Activated CD8-positive, alpha-beta memory T cell treated with anti-CD3 and anti-CD28 coated beads, Interleukin-2, amount 50 U/mL, for 4 hours (primary cell): ENCODE data around the gene ZNF407.
"Not testable (repeated sequence)": the region's sequence is repeated elsewhere in the genome, so short reads cannot be mapped to it uniquely, and the experiment has no call there.

Source experiments
- DNase-seq: peaks from one replicate; pipeline ENCODE4 v3.0.0-alpha.2; 2020

Gene ZNF407, protein sequence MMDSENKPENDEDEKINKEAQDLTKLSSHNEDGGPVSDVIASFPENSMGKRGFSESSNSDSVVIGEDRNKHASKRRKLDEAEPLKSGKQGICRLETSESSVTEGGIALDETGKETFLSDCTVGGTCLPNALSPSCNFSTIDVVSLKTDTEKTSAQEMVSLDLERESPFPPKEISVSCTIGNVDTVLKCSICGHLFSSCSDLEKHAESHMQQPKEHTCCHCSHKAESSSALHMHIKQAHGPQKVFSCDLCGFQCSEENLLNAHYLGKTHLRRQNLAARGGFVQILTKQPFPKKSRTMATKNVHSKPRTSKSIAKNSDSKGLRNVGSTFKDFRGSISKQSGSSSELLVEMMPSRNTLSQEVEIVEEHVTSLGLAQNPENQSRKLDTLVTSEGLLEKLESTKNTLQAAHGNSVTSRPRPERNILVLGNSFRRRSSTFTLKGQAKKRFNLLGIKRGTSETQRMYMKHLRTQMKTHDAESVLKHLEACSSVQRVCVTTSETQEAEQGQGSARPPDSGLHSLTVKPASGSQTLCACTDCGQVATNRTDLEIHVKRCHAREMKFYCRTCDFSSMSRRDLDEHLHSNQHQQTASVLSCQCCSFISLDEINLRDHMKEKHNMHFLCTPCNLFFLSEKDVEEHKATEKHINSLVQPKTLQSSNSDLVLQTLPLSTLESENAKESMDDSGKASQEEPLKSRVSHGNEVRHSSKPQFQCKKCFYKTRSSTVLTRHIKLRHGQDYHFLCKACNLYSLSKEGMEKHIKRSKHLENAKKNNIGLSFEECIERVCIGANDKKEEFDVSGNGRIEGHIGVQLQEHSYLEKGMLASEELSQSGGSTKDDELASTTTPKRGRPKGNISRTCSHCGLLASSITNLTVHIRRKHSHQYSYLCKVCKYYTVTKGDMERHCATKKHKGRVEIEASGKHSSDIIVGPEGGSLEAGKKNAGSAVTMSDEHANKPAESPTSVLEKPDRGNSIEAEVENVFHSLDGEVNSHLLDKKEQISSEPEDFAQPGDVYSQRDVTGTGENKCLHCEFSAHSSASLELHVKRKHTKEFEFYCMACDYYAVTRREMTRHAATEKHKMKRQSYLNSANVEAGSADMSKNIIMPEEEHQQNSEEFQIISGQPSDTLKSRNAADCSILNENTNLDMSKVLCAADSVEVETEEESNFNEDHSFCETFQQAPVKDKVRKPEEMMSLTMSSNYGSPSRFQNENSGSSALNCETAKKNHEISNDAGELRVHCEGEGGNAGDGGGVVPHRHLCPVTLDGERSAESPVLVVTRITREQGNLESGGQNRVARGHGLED (N-terminal part only)

DNA sequence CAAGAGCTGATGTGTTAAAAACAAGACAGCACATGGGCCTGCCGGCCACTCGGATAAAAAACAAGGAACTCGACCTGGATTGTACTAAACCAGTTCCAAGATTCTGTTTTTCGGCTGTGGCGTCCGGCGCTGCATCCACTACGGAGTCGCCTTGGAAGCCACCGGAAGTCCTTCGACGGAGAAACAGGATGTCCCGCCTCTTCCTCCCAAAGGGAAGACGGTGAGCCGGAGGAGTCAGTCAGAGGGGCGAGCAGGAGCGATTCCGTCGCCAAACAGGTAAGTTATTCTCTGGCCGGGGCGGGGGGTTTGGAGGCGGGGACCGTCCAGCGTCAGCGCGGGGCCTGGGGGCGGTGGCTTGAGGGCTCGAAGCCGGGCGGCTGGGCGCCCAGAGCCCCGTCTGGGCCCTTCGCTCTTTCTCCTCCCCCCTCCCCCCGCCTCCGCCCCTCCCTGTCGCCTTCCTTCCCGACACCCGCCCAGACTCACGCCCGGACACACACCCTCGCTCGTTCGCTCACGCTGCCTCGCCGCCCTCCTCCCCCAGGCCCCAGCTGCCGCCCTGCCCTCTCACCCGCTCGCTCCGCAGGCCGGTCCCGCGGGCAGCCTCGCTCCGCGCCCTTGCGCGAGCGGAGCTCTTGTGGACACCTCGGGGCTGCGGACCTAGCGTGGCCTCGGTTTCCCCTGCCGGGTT, at the start of gene ZNF407:
ZNF407 (plus strand) TSS at position 209 of the 688 bp plus-strand sequence. CDS start 33,150 bp downstream, outside the sequence.
- peak; percentile 81 for DNase-seq

DNA sequence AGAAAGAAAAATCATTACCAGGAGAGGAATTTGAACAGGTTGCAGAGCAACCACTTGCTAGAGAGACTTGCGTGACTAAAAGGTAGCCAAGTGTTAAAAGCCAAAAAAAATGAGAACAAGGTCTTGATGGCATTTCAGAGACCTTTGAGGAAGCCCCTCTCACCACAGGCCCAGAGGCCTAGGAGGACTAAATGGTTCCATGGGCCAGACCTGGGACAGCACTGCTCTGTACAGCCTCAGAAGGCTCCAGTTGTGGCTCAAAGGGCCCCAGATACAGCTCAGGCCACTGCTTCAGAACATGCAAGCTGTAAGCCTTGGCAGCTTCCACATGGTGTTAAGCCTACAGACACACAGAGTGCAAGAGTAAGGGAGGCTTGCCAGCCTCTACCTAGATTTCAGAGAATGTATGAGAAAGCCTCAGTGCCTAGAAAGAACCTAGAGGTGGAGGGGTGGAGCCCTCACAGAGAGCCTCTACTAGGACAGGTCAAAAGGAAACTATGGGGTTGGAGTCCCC, 48.0 kb upstream of the ZNF407 start:
- no peak for DNase-seq

DNA sequence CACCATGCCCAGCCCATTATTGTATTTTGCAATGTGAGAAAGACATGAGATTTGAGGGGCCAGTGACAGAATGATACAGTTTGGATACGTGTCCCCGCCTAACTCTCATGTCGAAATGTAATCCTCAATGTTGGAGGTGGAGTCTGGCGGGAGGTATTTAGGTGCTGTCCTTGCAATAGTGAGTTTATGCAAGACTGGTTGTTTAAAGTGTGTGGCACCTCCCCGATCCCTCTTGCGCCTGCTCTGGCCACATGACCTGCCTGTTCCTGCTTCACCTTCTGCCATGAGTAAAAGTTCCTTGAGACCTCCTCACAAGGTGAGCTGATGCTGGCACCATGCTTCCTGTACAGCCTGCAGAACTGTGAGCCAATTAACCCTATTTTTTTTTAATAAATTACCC, 46.8 kb upstream of the ZNF407 start:
- DNase-seq = no peak

DNA sequence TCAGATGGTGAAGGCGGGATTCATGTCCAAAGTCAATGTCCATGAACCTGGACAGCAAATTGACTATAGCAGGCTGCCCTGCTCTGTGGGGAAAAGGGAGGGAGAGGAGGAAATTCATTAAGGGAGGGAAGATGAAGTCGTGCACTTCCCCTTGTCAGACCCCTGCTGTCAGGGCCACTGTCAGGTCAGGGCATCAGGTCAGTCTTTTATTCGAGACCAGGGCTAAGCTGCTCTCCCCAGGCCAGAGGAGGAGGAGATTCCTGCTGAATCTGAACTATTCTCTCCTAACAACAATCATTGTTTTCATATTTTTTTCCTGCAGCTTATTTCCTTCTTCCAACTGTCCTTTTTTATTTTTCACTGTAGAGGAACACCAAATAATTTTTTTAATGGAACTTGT, 46.2 kb upstream of the ZNF407 start:
- DNase-seq = no peak

DNA sequence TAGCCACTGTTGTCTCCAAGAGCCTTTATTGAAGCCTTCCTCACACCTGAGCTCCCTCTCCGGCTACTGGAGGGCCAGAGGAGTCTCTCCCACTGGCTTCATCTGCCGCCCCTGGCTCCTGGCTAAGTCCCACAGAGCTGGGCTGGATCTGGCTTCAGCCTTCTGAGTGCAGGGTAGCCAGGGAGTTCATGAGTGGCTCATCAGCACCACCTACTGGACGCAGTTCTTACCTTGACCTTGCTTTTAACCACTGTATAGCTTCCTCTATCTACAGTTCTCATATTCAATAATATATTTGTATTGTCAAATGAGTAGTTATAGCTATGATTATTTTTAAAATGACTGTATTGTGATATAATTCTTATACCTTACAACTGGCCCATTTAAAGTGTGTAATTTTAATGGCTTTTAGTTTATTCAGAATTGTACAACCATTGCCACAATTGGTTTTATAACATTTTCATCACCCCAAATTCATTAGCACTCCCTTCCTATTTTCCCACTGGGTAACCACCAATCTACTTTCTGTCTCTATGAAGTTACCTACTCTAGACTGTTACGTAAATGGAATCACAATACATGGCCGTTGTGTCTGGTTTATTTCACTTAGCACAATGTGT, 45.6 kb upstream of the ZNF407 start:
- DNase-seq = peak; percentile 76

DNA sequence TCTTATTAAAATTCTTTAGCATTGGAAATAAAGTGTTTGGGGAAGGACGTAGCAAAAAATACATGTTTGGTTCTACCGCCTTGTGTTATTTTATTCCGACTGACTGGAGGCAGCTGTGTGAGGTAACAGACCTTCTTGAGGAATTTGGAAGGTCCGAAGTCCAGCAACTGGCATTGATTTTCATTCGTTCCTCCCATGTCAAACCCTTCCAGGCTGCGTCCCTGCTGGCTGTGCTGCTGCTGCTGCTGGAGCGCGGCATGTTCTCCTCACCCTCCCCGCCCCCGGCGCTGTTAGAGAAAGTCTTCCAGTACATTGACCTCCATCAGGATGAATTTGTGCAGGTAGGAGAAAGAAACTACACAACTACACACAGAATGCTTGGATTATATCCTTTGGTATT, 41.5 kb upstream of the ZNF407 start:
- no peak for DNase-seq

DNA sequence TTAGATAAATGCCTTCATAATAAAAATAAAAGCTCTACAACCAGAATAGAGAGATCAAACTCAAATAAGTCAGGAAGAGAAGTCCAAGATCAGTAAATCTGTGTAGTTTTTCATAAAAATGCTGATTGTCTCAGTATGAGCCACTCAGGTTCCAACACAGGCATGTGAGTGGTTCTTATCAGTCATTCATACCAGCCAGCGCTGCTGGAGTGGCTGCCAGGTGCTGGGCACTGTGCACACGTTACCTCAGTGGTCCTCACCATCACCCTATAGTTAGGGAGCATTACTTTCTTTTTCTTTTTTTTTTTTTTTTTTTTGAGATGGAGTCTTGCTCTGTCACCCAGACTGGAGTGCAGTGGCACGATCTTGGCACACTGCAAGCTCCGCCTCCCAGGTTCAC, 39.6 kb upstream of the ZNF407 start:
- DNase-seq = no peak

DNA sequence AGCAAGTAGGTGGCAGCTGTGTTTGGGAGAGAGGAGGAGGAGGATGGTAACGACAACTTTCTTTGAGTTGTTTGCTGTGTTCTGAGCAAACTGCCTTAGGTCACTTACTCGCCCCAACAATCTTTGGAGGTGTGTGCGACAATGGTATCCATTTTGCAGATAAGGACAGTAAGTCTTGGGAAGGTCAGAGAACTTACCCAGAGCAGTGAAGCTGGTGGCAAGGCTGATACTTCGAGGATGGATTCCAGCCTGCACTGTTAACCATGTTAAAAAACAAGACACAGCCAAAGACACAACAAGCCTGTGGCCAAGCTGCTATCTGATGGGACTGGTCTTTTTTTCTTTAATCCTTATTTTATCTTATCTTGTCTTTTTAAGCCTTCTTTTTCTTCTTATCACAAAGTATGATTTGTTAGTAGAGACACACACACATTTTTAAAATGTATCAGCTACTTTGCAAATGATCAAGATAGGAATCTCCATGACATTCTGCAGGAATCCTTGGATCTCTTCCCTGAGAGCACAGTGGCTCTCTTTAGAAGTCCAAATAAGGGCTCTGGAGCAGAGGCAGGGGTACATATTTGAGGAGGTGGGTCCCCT, 35.4 kb upstream of the ZNF407 start:
- no peak for DNase-seq

DNA sequence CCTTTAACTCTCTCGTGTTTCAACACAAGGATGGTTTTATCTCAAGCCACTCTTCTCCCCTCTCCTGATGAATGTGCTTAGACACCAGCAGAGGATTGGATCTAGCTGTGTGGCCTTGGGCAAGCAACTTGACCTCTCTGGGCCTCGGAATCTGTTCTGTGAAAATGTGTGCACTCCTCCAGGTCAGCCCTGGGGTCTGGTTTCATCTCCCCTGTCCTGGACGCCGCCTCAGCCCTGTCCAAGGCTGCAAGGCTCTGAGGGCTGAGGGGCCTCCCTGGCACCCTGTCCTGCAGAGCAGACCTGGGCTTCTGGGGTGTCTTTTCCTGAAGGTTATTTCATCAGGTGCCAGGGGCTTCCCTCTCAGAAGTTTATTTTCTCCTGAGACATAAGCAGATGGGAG, 34.9 kb upstream of the ZNF407 start:
- DNase-seq = no peak

DNA sequence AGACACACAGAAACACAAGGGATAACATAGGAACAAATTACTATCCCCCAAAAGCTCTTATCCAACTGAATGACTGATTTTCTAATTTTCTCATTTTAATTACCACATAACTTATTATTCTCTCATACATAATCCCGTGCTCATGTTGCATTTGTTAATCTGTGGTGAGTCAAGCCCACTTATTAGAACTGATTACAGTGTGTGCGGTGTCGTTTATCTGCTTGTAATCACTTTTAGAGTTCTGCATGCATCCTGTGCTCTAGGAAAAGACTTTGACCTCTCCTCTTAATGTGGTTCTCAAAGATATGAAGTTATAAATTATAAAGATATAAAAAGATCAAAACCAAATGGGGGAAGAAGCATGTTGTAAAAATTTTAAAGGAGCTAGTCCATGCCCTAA, 33.7 kb upstream of the ZNF407 start:
- no peak for DNase-seq

DNA sequence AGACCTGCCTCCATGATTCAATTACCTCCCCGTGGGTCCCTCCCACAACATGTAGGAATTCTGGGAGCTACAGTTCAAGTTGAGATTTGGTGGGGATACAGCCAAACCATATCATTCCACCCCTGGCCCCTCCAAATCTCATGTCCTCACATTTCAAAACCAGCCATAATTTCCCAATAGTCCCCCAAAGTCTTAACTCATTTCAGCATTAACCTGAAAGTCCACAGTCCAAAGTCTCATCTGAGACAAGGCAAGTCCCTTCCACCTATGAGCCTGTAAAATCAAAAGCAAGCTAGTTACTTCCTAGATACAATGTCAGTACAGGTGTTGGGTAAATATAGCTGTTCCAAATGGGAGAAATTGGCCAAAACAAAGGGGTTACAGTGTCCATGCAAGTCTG, 32.5 kb upstream of the ZNF407 start:
- not testable (repeated sequence) for DNase-seq

DNA sequence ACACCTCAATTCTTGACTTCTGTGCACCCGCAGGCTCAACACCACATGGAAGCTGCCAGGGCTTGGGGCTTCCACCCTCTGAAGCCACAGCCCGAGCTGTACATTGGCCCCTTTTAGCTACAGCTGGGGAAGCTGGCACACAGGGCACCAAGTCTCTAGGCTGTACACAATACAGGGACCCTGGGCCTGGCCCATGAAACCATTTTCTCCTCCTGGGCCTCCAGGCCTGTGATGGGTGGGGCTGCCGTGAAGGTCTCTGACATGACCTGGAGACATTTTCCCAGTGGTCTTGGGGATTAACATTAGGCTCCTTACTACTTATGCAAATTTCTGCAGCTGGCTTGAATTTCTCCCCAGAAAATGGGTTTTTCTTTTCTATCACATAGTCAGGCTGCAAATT, 31.7 kb upstream of the ZNF407 start:
- DNase-seq = not testable (repeated sequence)

DNA sequence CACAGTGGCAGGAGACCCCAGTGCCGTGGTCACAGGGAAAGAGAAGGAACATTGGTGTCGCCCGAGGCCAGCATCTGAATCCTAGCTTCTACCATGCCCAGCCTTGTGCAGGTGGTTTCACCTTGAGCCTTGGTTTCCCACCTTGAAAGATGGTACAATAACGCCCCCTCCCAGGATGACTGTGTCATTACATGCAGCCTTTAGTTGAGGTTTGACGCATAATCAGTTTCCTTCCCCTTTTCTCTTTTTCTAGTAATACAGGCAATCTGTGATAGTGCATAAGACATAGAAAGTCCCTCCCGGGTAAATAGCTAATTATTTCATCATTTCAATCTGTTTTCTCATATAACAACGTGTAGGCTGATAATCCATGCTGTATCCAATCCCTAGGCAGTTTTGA, 29.8 kb upstream of the ZNF407 start:
- no peak for DNase-seq

DNA sequence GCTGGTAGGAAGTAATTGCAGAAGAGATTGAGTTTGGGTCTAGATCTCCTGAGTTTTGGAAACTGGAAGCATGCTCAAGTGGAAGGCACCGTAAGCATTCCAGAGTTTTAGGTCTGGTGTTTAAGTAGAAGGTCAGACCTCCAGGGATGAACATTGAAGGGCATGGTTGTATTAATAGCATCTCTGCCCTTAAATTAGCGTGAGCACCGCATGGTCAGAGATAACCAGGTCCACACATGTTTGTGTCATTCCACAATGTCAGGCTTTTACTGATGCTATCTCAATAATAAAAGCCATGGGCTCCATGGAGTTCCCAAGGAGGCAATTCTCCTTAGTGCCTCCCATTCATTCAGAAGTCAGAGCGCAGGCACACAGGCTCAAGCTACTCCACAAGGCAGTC, 28.3 kb upstream of the ZNF407 start:
- DNase-seq = no peak

DNA sequence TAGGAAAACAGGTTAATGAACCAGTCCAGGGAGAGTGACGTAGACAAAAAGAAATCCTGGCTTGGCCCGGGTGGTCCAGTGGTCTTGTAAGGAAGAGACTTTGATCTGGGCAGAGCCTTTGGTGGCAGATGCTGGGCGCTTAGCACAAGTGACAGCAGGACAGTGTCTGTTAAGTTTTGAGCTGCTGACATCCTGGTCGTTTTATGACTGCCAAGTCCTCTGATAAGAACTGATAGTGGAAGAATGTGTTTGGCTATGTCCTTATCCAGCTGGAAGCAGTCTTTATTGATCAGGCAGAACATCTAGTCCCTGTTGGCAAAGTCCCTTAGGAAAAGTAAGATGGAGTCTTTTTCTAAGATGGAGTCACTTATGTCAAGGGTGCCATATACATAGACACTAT, 27.4 kb upstream of the ZNF407 start:
- no peak for DNase-seq

DNA sequence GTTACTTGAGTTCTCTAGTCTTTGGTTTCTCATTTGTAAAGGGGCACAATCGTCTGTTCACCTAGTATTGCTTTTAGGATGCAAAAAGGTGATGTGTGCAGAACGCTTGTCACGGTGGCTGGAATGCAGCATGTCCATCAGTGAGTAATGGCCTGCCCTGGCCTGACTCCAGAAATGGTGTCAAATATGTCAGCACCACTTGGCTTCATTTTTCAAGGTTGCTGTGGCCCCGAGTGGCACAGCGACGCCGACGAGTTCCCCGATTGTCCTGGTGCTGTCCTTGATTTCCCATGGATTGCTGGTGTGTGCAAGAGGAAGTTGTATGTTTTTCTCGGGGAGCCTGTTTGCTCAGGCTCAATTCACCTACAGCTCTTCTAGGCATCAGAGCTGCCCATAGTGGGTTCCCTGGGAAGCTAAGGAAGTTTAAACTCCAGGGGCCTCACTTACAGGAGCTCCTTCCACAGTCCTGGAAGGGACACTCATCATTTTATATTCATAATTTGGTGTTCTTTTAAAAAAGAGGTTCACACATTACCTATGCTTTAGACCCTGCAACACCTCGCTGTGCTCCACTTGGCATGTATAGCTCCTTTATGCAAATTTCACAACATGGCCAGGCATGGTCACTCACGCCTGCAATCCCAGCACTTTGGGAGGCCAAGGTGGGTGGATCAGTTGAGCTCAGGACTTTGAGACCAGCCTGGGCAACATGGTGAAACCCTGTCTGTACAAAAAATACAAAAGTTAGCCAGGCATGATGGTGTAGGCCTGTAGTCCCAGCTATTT, 25.6 kb upstream of the ZNF407 start:
- DNase-seq = no peak

DNA sequence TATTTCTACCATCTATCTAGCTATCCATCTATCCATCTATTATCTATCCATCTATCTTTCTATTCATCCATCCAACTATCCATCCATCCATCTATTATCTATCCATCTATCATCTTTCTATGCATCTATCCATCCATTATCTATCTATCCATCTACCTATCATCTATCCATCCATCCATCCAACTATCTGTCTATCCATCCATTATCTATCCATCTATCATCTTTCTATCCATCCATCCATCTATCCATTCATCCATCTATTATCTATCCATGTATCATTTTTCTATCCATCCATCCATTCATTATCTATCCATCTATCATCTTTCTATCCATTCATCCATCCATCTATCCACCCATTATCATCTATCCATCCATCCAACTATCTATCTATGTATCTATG, 24.6 kb upstream of the ZNF407 start:
- no peak for DNase-seq

DNA sequence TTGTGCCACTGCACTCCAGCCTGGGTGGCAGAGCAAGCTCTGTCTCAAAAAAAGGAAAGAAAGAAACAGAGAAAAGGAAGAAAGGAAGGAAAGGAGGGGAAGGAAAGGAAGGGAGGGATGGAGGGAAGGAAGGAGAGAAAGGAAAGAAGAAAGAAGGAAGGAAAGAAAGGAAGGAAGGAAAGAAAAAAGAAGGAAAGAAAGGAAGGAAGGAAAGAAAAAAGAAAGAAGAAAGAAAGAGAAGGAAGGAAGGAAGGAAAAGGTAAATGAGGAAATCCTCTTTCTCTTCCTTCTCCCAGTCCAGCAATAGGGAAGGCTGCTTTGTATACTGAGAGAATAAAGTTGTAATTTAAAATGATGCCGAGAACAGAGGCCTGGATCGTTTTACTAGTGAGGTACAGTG, 22.8 kb upstream of the ZNF407 start:
- DNase-seq = no peak

DNA sequence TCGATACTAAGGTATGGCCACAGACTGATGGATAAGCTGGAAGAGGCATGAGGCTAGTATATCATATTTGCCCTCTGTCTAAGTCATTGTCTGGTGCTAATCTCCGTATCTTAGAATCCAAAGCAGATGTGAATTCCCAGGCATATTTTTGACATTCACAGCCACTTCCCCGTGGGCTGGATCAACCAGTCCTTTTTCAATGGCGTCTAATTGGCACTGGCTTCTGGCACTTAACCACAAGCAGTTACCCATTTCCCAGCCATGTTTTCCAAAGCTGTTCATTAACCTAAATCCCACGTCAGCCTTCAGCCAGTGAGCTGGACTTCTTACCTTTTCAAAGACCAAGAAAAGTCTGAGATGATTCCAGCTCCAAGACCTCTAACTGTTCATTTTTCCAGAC, 20.7 kb upstream of the ZNF407 start:
- DNase-seq = no peak

DNA sequence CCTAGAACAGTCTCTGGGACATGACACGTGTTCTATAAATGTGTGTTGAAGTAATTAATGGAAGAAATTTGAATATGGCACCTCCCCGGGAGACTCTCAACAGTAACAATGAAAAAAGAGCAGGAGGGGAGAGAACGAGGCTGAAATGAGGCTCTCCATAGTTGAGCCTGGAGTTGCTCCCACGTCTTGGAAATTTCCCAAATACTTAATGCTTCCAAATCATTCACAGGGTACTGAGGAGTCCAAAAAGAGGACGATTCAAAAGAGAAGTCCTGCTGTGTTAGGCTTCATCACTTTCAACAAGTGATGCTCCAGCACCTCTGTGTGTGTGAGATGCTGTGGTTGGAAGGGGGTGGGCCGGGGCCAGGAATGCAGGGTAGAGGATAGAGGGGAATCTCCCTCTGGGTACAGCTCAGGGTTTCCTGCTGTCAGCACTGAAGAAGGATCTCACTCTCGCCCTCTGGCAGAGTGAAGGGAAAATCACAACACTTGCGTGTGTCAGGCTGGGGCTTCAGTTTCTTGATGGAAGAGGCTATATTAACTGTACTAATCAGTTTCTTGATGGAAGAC, 18.1 kb upstream of the ZNF407 start:
- DNase-seq = no peak
